ENCODE results near the gene LMNTD2. TPM values are rescaled to one million over a fixed set of nuclear protein-coding genes. Genes with fewer than 3 reads are reported as not detected.

Gene LMNTD2
- total and polyA plus RNA-seq, 2 of the 13 experiments (the other 11 are each of a cell fraction or from before 2014, with no cell fraction given), result 1.1 to 3.1 TPM

DNA sequence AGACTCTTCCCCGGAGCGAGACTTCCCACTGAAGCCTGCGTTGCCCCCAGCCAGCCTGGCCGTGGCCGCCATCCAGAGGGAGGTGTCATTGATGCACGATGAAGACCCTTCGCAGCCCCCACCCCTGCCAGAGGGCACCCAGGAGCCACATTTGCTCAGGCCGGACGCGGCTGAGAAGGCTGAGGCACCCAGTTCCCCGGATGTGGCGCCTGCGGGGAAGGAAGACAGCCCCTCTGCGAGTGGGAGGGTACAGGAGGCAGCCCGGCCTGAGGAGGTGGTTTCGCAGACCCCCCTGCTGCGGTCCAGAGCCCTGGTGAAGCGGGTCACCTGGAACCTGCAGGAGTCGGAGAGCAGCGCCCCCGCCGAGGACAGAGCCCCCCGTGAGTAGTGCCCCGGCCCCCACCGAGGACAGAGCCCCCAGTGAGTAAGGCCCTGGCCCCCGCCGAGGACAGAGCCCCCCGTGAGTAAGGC is 48.8 kb upstream of the LMNTD2 start:
- Histone ChIP-seq H3K27ac (ENCODE audit: extremely low read length, insufficient read depth, low read length) (no peak overlapping the region), H3K79me2 (ENCODE audit: insufficient read depth, low read length) (no peaks in the 10 kb centered on the region), H3K4me2 (ENCODE audit: low read depth, low read length) (no peak overlapping the region), H3K9ac (ENCODE audit: insufficient read depth, low read depth, low read length) (no peak overlapping the region), H3K27me3 (ENCODE audit: control insufficient read depth in 1 of 2, insufficient read depth in 2 of 2, low read length in 2 of 2) (no peaks in the 10 kb centered on the region), H4K20me1 (ENCODE audit: insufficient read depth, low read length) (peaks cover 3% of the 10 kb centered on the region; the same call in 1 of the 2 replicates), H3K4me3 (replicated peaks in 1 of 3; ENCODE audit: insufficient read depth in 1 of 3, low read depth in 2 of 3, low read length in 3 of 3) (no peak overlapping the region), H3K9me3 (ENCODE audit: low read length) (no peaks in the 10 kb centered on the region), H3K4me1 (ENCODE audit: insufficient read depth, low read length) (no peaks in the 10 kb centered on the region), H2AFZ (ENCODE audit: low read length) (no peak overlapping the region), H3K36me3 (replicated peaks in 1 of 2; ENCODE audit: control insufficient read depth in 1 of 2, insufficient read depth in 2 of 2, low read length in 2 of 2) (peaks cover 54 to 88% of the 10 kb centered on the region in 2 experiments; a peak in 4 of 5 replicates)
- DNase-seq (ENCODE audit: low spot score), result no peak
- in situ Hi-C loops (cut with HindIII; ENCODE audit: extremely low pct_ligation_motif_present, low pct_unique_long_range_greater_than_20kb) (no loop called here), intact Hi-C loops (cut with micrococcal nuclease; ENCODE audit: unreplicated experiment) (no loop called here)
- ATAC-seq, result no peak
- BruUV-seq (replicated peaks), result no TSS peak
- TF ChIP-seq PCBP1 (IDR thresholded peaks at IDR 0.05; ENCODE audit: borderline replicate concordance, low read depth, low read length) (no peak), POLR2A (IDR thresholded peaks at IDR 0.05; ENCODE audit: insufficient read depth in 1 of 2, low read depth in 2 of 2, low read length in 2 of 2) (0 out of 4 replicates have a peak, but pooled peaks of 1 of the 2 experiments have one; percentile 20), ZNF614 (CRISPR knock-in tag; IDR thresholded peaks at IDR 0.05; ENCODE audit: borderline replicate concordance) (no peak), AKAP8 (CRISPR knock-in tag; IDR thresholded peaks at IDR 0.05) (no peak), ZNF678 (CRISPR knock-in tag; IDR thresholded peaks at IDR 0.05) (no peak), ZNF605 (CRISPR knock-in tag; IDR thresholded peaks at IDR 0.05) (no peak), AGO2 (optimal IDR thresholded peaks at IDR 0.05; ENCODE audit: low read depth, low read length) (peak; percentile 20), PITX1 (CRISPR knock-in tag; IDR thresholded peaks at IDR 0.05) (no peak), MAFF (IDR thresholded peaks at IDR 0.05; ENCODE audit: low read depth, low read length) (no peak)
- TF ChIP-seq, protein P1, sequence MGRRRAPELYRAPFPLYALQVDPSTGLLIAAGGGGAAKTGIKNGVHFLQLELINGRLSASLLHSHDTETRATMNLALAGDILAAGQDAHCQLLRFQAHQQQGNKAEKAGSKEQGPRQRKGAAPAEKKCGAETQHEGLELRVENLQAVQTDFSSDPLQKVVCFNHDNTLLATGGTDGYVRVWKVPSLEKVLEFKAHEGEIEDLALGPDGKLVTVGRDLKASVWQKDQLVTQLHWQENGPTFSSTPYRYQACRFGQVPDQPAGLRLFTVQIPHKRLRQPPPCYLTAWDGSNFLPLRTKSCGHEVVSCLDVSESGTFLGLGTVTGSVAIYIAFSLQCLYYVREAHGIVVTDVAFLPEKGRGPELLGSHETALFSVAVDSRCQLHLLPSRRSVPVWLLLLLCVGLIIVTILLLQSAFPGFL (CRISPR knock-in tag; IDR thresholded peaks at IDR 0.05), result no peak
- TF ChIP-seq, protein P2, sequence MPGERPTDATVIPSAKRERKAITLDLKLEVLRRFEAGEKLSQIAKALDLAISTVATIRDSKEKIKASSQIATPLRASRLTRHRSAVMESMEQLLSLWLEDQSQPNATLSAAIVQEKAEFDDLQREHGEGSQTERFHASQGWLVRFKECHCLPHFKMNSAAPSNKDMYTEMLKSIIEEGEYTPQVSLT (CRISPR knock-in tag; IDR thresholded peaks at IDR 0.05; ENCODE audit: borderline replicate concordance, low read depth), result no peak
- TF ChIP-seq, protein P3, sequence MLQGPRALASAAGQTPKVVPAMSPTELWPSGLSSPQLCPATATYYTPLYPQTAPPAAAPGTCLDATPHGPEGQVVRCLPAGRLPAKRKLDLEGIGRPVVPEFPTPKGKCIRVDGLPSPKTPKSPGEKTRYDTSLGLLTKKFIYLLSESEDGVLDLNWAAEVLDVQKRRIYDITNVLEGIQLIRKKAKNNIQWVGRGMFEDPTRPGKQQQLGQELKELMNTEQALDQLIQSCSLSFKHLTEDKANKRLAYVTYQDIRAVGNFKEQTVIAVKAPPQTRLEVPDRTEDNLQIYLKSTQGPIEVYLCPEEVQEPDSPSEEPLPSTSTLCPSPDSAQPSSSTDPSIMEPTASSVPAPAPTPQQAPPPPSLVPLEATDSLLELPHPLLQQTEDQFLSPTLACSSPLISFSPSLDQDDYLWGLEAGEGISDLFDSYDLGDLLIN (CRISPR knock-in tag; IDR thresholded peaks at IDR 0.05; ENCODE audit: borderline replicate concordance), result no peak
- WGBS (ENCODE audit: low lambda C conversion rate), result 97% methylated on average over 17 of the region's 28 CpGs
- ChIA-PET POLR2A (no interaction called here), CTCF (ENCODE audit: low intra/inter-chr PET ratio, low total read pairs) (no interaction called here)
- FAIRE-seq, result no peak

Data from HepG2 (cell line).